Measurements from ENCODE around the gene EEF1A2.

DNA sequence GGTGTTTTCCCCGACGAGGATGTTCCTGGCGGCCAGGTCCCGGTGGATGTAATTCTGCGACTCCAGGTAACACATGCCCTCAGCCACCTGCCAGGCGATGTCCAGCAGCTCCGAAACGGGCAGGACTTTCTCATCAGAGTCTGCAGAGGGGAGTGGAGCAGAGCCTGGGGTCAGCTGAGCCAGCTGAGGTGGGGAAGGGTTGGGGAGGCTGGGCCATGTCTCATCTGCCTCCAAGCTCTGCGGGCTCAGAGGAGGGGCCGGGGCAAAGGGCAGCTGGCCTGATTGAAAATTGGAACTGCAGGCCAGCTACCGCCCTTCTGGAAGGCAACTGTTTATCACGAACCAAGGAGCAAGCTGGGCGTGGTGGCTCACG, 31.9 kb upstream of the EEF1A2 start:
- TF ChIP-seq, protein P1, sequence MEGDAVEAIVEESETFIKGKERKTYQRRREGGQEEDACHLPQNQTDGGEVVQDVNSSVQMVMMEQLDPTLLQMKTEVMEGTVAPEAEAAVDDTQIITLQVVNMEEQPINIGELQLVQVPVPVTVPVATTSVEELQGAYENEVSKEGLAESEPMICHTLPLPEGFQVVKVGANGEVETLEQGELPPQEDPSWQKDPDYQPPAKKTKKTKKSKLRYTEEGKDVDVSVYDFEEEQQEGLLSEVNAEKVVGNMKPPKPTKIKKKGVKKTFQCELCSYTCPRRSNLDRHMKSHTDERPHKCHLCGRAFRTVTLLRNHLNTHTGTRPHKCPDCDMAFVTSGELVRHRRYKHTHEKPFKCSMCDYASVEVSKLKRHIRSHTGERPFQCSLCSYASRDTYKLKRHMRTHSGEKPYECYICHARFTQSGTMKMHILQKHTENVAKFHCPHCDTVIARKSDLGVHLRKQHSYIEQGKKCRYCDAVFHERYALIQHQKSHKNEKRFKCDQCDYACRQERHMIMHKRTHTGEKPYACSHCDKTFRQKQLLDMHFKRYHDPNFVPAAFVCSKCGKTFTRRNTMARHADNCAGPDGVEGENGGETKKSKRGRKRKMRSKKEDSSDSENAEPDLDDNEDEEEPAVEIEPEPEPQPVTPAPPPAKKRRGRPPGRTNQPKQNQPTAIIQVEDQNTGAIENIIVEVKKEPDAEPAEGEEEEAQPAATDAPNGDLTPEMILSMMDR (IDR thresholded peaks at IDR 0.05): no peak
- TF ChIP-seq POLR2A (IDR thresholded peaks at IDR 0.05): no peak

Data from right lobe of liver (tissue), 4 donors.